ENCODE measurements around the gene SMCO2. TPM values are rescaled to one million over a fixed set of nuclear protein-coding genes. Genes with fewer than 3 reads are reported as not detected.
"Not testable (repeated sequence)": the region's sequence is repeated elsewhere in the genome, so short reads cannot be mapped to it uniquely, and the experiment has no call there.

The SMCO2 gene
- total RNA-seq, 1 donor from 2014 or later, result 0.46 TPM

DNA sequence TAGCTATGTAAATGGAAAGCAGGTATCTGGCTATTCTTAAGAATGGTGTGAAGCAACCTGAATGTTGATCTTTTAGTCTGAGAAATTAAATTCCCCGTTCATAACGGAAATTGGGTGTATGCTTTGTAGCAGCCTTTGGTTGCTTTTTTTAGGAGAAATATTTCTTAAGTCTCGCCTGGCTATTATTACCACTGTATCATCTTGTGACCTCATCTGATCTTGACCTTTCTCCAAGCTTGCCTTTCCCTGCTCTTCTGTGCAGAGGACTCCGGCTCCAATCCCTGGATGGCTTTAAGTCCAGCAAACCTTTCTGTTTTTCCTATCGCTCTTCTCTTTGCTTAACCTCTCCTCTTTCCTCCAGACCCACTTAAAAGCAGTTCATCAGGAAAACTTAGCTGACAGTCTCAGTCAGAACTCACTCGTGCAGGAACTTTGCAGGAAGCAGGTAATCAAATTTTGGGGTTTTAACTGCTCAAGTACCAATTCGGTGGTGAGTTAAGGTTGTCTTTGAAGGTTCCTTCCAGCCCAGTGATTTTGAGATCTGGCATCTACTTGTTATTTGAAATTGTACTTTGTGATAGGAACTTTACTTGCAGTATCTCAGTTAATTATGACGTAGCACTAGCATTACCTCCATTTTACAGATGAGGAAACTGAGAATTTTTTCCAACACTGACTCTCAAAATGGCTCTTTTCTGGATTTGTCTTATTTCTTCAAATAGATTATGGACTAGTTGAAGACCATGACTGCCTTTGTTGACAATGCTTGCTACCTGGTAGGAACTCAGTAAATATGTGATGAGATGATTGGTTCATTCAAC is 91.5 kb downstream of the SMCO2 start:
- H3K27me3 Mint-ChIP-seq (ENCODE audit: unreplicated experiment), result no peaks in the 10 kb centered on the region
- peaks cover 17% of the 10 kb centered on the region for H3K36me3 Mint-ChIP-seq (ENCODE audit: low read depth, unreplicated experiment)
- no peak overlapping the region for H3K27ac Mint-ChIP-seq (ENCODE audit: unreplicated experiment)
- no peak overlapping the region for H3K4me3 Mint-ChIP-seq (ENCODE audit: unreplicated experiment)
- DNase-seq (ENCODE audit: low spot score), result no peak
- TF ChIP-seq, protein P1, sequence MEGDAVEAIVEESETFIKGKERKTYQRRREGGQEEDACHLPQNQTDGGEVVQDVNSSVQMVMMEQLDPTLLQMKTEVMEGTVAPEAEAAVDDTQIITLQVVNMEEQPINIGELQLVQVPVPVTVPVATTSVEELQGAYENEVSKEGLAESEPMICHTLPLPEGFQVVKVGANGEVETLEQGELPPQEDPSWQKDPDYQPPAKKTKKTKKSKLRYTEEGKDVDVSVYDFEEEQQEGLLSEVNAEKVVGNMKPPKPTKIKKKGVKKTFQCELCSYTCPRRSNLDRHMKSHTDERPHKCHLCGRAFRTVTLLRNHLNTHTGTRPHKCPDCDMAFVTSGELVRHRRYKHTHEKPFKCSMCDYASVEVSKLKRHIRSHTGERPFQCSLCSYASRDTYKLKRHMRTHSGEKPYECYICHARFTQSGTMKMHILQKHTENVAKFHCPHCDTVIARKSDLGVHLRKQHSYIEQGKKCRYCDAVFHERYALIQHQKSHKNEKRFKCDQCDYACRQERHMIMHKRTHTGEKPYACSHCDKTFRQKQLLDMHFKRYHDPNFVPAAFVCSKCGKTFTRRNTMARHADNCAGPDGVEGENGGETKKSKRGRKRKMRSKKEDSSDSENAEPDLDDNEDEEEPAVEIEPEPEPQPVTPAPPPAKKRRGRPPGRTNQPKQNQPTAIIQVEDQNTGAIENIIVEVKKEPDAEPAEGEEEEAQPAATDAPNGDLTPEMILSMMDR (IDR thresholded peaks at IDR 0.05; ENCODE audit: unreplicated experiment), result no peak
- peaks cover 54% of the 10 kb centered on the region for H3K4me1 Mint-ChIP-seq (ENCODE audit: unreplicated experiment)
- H3K9me3 Mint-ChIP-seq (ENCODE audit: unreplicated experiment), result no peaks in the 10 kb centered on the region

- Mint-ChIP-seq H3K4me1 (ENCODE audit: unreplicated experiment) (peaks cover 45% of the 10 kb centered on the region), H3K36me3 (ENCODE audit: low read depth, unreplicated experiment) (peaks cover 12% of the 10 kb centered on the region), H3K9me3 (ENCODE audit: unreplicated experiment) (no peaks in the 10 kb centered on the region), H3K4me3 (ENCODE audit: unreplicated experiment) (no peak overlapping the region), H3K27me3 (ENCODE audit: unreplicated experiment) (no peaks in the 10 kb centered on the region), H3K27ac (ENCODE audit: unreplicated experiment) (peak overlapping the region; percentile 18)
- no peak for DNase-seq (ENCODE audit: low spot score)
- TF ChIP-seq, protein P1 (IDR thresholded peaks at IDR 0.05; ENCODE audit: unreplicated experiment), result no peak
Observed at GRCh38 chr12:27539191-27539631, 92.7 kb downstream of the SMCO2 start.

DNA sequence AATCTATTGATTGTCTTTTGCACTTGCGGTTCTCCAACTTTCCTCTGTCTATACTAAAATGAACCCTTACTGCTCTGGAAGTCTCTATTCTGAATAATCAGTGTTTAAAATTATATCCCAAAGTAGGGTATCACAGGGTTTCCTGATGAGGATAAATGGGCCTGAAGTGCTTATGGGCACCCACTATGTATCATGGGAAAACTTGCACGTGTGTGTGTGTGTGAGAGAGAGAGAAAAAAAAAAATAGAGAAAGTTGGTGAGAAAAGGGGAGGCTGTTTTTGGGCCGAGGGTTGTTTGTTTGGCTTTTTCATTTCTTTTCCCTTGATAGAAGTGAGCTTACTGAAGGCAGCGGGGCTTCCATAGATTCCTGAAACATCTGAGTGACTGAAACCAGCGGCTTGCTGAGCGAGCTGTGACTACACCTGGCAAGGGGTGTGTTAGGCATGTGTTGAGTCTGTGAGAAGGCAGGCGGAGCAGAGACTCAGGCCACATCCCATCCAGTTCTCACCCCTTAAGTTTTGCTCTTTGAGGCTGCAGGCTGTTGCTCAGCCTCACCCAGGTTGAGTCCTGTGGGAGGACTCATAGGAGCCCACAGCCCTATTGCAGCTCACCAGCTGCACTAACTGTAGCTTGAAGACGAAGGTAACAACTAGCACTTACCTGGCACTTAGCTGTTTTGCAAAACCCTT is 94.6 kb downstream of the SMCO2 start:
- no peaks in the 10 kb centered on the region for H3K27me3 Mint-ChIP-seq (ENCODE audit: unreplicated experiment)
- peaks cover 41% of the 10 kb centered on the region for H3K4me1 Mint-ChIP-seq (ENCODE audit: unreplicated experiment)
- no peak overlapping the region for H3K4me3 Mint-ChIP-seq (ENCODE audit: unreplicated experiment)
- TF ChIP-seq, protein P1 (IDR thresholded peaks at IDR 0.05; ENCODE audit: unreplicated experiment), result no peak
- no peaks in the 10 kb centered on the region for H3K9me3 Mint-ChIP-seq (ENCODE audit: unreplicated experiment)
- no peak for DNase-seq (ENCODE audit: low spot score)
- peaks cover 16% of the 10 kb centered on the region for H3K36me3 Mint-ChIP-seq (ENCODE audit: low read depth, unreplicated experiment)
- no peak overlapping the region for H3K27ac Mint-ChIP-seq (ENCODE audit: unreplicated experiment)

GRCh38 chr12:27542628-27543027 is 96.1 kb downstream of the SMCO2 start:
- no peak overlapping the region for H3K27ac Mint-ChIP-seq (ENCODE audit: unreplicated experiment)
- H3K4me1 Mint-ChIP-seq (ENCODE audit: unreplicated experiment), result peaks cover 39% of the 10 kb centered on the region
- H3K36me3 Mint-ChIP-seq (ENCODE audit: low read depth, unreplicated experiment), result peaks cover 11% of the 10 kb centered on the region
- H3K9me3 Mint-ChIP-seq (ENCODE audit: unreplicated experiment), result no peaks in the 10 kb centered on the region
- no peak overlapping the region for H3K4me3 Mint-ChIP-seq (ENCODE audit: unreplicated experiment)
- TF ChIP-seq, protein P1 (IDR thresholded peaks at IDR 0.05; ENCODE audit: unreplicated experiment), result no peak
- no peaks in the 10 kb centered on the region for H3K27me3 Mint-ChIP-seq (ENCODE audit: unreplicated experiment)
- no peak for DNase-seq (ENCODE audit: low spot score)

- H3K4me1 Mint-ChIP-seq (ENCODE audit: unreplicated experiment), result peaks cover 37% of the 10 kb centered on the region
- not testable (repeated sequence) for H3K36me3 Mint-ChIP-seq (ENCODE audit: low read depth, unreplicated experiment); DNase-seq (ENCODE audit: low spot score); H3K27me3 Mint-ChIP-seq (ENCODE audit: unreplicated experiment); H3K4me3 Mint-ChIP-seq (ENCODE audit: unreplicated experiment); H3K27ac Mint-ChIP-seq (ENCODE audit: unreplicated experiment); H3K9me3 Mint-ChIP-seq (ENCODE audit: unreplicated experiment)
Observed at GRCh38 chr12:27544858-27545257, 98.3 kb downstream of the SMCO2 start.
